CD4-positive, alpha-beta T cell treated with Interleukin-21 for 1 hour (primary cell): ENCODE data around the gene COX5B.
A peak's percentile ranks its signal among the peaks of the same experiment; 100 is the strongest.
"Not testable (repeated sequence)": the region's sequence is repeated elsewhere in the genome, so short reads cannot be mapped to it uniquely, and the experiment has no call there.

ENCODE experiments used
- DNase-seq: peaks from one replicate; pipeline ENCODE4 v3.0.0-alpha.2; 2020

Gene COX5B

GRCh38 chr2:97645695-97646629 lies at the start of gene COX5B:
COX5B (plus strand) TSS chr2:97646062; CDS start chr2:97646087, 25 bp downstream.
- DNase-seq = peak; percentile 99

- not testable (repeated sequence) for DNase-seq
Measured at GRCh38 chr2:97596180-97596579, 49.7 kb upstream of the COX5B start.

- not testable (repeated sequence) for DNase-seq
Measured at GRCh38 chr2:97601537-97601936, 44.3 kb upstream of the COX5B start.

DNA sequence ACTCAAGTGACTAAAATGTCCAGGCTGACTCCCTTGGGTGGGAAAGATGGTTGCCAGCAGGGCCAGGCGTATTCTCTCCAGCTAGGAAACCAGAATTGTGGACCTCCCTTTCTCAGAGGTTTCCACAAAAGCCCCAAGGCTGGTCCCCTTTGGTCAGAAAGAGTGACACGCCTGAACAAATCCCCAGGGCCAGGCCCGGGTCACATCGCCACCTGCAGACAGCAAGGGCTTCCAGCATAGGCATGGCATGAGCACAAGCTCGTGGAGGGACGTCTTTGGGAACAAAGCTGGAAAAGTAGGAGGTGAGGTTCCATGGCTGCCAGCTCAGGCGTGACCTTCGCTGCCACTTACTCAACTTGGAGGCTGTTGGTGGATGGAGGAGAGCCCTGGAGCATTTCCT lies 40.8 kb upstream of the COX5B start:
- DNase-seq = not testable (repeated sequence)

GRCh38 chr2:97605524-97606339 lies 40.1 kb upstream of the COX5B start:
- not testable (repeated sequence) for DNase-seq

DNA sequence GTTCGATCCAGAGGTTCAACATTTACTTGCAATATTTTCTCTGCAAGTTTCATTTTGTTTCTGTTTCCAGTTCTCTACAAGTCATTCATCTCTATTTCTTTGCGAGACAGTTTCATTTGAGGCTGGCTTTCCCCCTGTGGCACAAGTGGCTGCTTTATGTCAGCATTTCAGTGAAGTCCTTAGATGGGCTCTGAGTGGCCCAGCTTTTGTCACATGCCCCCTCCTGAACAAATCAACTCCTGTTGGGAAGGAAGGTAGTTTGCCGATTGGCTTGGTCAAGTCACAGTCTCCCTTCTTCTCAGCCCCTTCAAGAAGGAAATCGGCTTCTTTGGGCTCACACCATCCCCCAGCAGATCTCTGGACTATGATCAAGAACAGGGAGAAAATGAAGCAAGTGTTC lies 37.1 kb upstream of the COX5B start:
- not testable (repeated sequence) for DNase-seq

DNA sequence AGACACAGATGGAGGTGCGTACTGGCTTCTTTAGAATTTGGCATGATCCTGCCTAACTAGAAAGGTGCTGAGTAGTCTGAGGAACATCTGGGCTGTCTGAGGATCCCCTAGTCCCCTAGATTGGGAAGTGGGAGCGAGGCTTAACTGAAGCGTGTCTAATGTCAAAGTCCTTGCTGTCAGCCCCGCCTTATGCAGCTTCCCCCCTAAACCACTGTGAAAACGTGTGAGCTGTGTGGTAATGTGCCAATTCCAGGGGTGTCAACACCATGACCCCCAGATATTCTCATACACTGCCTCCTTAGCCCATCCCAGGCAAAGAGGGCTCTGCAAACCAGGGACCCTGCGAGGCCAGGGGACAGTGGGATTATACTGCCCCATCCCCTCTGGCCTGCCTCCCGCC lies 34.0 kb upstream of the COX5B start:
- not testable (repeated sequence) for DNase-seq

DNA sequence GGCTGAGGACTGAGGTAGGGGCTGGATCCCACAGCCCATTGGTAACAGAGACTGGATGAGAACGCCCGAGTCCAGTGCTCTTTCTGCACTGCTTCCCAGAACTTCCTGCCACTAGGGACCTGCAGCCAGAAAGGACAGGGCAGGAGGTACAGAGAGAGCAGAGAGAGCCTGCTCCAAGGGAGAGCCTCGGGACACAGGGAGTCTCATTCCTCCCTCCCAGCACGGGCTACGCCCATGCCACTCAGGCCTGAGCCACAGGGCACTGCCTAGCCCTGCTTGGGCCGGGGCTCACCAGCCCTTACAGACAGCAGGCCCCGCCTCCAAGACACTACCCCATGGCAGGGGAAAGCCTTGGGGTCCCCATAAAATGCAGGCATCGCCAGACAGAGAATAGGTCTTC lies 30.1 kb upstream of the COX5B start:
- not testable (repeated sequence) for DNase-seq

DNA sequence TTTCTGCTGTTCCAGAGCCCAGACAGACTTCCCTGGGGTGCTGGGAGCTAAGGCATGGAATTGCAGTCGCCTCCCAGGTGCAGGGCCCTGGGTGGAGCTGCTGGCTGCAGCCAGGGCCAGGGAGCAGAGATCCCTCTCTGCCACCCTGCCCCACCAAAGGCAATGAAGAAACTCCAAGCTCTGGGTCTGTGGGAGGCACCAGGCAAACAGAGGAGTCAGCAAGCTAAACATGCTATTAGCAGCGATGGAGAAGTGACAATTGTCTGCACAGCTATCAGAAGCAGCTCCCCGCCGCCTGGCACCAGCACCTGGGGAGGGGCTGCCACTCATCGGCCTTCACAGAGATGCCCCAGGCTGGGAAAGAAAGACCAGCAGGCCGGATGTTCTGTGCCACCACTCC lies 28.0 kb upstream of the COX5B start:
- DNase-seq = no peak

GRCh38 chr2:97618939-97619827 lies 26.7 kb upstream of the COX5B start:
- DNase-seq = not testable (repeated sequence)

GRCh38 chr2:97620492-97620891 lies 25.4 kb upstream of the COX5B start:
- DNase-seq = not testable (repeated sequence)

DNA sequence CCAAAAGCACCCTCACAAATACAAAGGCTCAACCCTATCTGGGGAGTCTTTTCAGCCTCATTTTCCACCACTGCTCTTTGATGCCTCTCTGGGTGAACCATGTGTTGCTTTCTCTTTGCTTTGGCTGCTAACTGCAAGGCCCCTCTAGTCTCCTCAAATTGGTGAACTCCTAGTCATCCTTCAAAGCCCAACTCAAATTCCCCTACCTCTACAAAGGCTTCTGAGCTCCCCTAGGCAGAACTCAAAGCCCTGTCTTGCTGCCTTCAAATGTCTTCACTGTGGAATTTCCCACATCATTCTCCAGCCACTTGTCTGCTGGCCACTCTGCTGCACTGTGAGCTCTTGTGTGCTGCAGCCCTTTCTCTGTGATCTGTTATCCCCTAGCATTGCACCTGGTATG lies 22.9 kb upstream of the COX5B start:
- DNase-seq = not testable (repeated sequence)

- DNase-seq = not testable (repeated sequence)
Measured at GRCh38 chr2:97625354-97626048, 20.4 kb upstream of the COX5B start.

- DNase-seq = not testable (repeated sequence)
Measured at GRCh38 chr2:97626049-97626430, 19.8 kb upstream of the COX5B start.

DNA sequence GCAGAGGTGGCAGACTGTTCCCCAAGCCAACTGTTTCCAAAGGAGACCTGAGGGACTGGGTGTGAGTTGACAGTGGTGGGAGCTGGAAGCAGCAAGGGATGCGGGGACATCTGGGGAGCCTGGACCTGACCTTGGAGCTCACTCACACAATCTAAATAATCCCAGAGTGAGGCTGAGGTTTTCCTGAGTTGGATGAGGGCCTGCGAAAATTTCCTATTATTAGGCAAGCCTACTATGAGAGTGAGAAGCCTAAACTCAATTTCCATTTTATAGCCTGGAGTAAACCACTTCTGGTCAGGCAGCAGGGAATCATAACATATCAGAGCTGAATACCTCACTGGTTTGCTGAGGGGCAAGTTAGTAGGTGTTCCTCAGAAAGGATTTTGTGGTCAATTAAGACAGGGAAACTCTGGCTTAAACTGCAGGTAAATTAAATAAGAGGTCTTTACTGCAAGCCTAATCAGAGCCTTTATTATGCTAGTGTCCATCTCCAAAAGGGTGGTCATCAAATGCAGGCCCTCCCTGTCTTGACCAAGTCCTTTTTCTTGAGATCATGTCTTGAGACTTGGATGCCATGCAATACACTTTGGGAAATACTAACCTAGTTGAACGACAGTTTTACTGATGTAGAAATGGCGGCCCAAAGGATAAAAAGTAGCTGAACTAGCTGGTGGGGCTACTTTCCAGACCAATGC lies 1.7 kb upstream of the COX5B start:
- no peak for DNase-seq

GRCh38 chr2:97645112-97645694 lies 659 bp upstream of the COX5B start:
- no peak for DNase-seq

DNA sequence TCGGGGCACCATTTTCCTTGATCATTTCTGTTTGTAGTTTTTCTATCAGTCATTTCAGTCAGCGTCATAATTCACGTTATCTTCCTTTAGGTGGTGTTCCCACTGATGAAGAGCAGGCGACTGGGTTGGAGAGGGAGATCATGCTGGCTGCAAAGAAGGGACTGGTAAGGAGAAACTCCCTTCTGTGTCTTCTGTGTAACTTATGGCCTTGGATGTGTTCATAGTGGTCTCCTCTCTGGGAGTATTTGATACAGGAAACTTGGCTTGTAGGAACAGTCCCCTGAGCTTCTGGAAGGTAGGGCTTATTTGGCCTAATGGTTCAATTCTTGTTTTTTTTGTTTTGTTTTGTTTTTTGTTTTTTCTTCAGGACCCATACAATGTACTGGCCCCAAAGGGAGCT lies 1.1 kb downstream of the COX5B start:
- no peak for DNase-seq

DNA sequence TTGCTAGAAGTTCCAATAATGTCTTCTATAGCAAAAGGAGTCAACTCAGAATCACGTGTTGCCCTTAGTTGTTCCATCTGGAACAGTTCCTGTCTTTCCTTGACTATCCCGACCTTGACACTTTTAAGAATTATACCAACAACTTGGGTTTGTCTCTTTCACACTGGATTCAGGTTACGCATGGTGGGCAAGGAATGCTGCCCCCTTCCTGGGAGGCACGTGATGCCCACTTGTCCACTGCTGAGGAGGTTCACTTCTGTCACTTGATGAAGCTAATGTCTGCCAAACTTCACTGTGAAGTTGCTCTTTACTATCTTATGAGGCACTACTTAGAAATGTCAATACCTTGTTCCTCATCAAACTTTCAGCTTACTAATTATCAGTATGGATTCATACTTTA lies 5.3 kb downstream of the COX5B start:
- no peak for DNase-seq

GRCh38 chr2:97653473-97653872 lies 7.6 kb downstream of the COX5B start:
- DNase-seq = no peak

DNA sequence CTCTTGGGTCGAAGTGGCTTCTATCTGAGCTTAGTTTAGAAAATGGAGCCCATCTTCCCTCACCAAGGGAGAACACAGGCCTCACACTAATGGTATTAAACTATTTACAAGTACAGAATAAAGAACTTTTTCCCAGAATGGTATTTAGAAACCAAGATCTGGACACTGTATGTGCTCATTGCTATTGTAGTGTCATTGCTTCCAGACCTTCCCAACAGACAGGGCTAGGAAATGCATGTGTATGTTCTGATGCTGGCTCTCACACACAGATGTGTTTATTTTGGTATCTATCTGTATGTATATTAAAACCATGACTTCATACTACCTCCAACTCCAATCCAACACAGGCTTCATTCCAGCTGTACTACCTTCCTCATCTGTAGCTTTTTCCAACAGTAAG lies 8.0 kb downstream of the COX5B start:
- DNase-seq = no peak

DNA sequence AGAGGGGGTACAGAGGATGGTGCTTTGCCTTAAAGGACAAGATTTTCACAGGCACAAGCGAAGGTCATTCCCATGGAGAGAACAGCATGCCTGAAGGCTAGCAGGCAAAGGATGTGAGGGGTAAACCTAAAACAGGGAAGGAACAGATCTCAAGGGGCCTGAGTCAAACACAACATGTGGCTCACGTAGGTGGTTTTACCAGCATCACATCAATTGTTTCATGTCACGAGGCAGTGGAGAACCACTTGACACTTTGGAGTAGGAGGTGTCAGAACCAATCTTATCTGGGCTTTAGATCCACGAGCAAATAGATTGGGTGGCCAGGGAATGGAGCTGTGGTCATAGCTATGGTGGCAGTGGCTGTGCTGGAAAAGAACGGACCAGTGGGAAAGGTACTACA lies 8.4 kb downstream of the COX5B start:
- no peak for DNase-seq
